ENCODE measurements around the gene HIVEP3.

DNA sequence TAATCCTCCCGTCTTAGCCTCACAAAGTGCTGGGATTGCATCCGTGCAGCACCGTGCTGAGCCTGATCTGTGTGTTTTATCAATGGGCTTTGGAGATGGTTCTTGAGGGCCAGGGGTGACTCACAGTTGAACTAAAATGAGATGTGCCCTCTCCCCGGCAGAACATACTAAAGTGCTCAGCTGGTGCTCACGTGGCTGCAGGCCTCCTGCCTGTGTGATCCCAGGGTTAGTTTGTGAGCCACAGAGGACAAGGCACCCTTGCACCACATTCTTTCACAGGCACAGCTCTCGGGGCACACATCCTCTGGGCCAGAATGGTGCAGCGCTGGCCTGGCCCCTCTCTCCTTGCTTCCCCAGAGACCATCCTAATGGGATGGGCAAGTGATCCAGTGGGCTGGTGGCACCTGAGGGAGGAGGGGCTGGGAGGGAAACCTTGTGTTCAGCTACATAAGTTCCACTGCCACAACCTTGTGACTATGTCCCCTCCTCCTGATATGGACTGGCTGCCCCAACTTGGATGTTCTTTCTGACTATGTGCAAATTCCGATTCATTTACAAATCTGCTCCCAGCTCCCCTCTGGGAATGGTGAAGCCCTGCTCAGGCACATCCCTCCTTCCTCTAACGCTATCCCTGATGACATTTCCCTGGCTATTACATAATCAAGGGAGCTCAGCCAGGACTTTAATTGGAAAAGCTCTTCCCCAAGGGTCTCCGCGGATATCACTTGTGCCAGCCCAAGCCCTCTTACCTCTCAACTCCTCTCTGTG is 237.2 kb downstream of the HIVEP3 start:
- TF ChIP-seq, protein P1, sequence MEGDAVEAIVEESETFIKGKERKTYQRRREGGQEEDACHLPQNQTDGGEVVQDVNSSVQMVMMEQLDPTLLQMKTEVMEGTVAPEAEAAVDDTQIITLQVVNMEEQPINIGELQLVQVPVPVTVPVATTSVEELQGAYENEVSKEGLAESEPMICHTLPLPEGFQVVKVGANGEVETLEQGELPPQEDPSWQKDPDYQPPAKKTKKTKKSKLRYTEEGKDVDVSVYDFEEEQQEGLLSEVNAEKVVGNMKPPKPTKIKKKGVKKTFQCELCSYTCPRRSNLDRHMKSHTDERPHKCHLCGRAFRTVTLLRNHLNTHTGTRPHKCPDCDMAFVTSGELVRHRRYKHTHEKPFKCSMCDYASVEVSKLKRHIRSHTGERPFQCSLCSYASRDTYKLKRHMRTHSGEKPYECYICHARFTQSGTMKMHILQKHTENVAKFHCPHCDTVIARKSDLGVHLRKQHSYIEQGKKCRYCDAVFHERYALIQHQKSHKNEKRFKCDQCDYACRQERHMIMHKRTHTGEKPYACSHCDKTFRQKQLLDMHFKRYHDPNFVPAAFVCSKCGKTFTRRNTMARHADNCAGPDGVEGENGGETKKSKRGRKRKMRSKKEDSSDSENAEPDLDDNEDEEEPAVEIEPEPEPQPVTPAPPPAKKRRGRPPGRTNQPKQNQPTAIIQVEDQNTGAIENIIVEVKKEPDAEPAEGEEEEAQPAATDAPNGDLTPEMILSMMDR (IDR thresholded peaks at IDR 0.05; ENCODE audit: insufficient read depth, low read depth, low read length): no peak
- TF ChIP-seq EZH2 (IDR thresholded peaks at IDR 0.05; ENCODE audit: insufficient read depth, low read length): no peak

Data from astrocyte (in vitro differentiated cells and primary cell).